HepG2 (cell line): ENCODE data around the gene KDM6B. TPM values are rescaled to one million over a fixed set of nuclear protein-coding genes. Genes with fewer than 3 reads are reported as not detected.

Source experiments
- ARNTL ChIP-seq: sonication (generic); formaldehyde crosslinking; IDR thresholded peaks from 2 replicates; pipeline ENCODE4 v1.4.0; 2020; ENCODE audit warnings: mild to moderate bottlenecking, missing genetic modification reagents
- ASH2L ChIP-seq: fragments of 300-600, 200-600 bp; sonication (generic); IDR thresholded peaks from 2 replicates; pipeline ENCODE4 v1.7.0; 2017; ENCODE audit warnings: low read depth, mild to moderate bottlenecking, moderate library complexity, mixed read lengths, low read length; ENCODE audit not compliant: insufficient read length
- EED ChIP-seq: sonication (generic); formaldehyde crosslinking; IDR thresholded peaks from 2 replicates; pipeline ENCODE4 v1.5.0; 2020; ENCODE audit warnings: mild to moderate bottlenecking, missing genetic modification reagents
- MYC ChIP-seq: sonication (generic); formaldehyde crosslinking; IDR thresholded peaks from 2 replicates; pipeline ENCODE4 v1.9.0; 2021; ENCODE audit warnings: missing genetic modification reagents, borderline replicate concordance
- POLR2AphosphoS2 ChIP-seq: IDR thresholded peaks from 2 replicates; pipeline ENCODE4 v1.6.1; 2011; ENCODE audit warnings: low read depth, low read length, improper control_type of control experiment
- SAP130 ChIP-seq: IDR thresholded peaks from 2 replicates; pipeline ENCODE4 v1.6.1; 2016; ENCODE audit warnings: low read depth
- SPEN ChIP-seq: sonication (generic); formaldehyde crosslinking; IDR thresholded peaks from 2 replicates; pipeline ENCODE4 v1.5.1; 2020; ENCODE audit warnings: low read depth, mild to moderate bottlenecking, missing genetic modification reagents
- THAP11 ChIP-seq: IDR thresholded peaks from 2 replicates; pipeline ENCODE4 v1.6.1; 2016; ENCODE audit warnings: missing biosample characterization, missing genetic modification reagents
- TOPORS ChIP-seq: sonication (generic); formaldehyde crosslinking; IDR thresholded peaks from 2 replicates; pipeline ENCODE4 v1.8.0; 2023; ENCODE audit warnings: mild to moderate bottlenecking, missing genetic modification reagents
- ZBTB38 ChIP-seq: sonication (generic); formaldehyde crosslinking; IDR thresholded peaks from 2 replicates; pipeline ENCODE4 v1.5.1; 2020; ENCODE audit warnings: mild to moderate bottlenecking, missing genetic modification reagents
- ZFX ChIP-seq: sonication (generic); formaldehyde crosslinking; IDR thresholded peaks from 2 replicates; pipeline ENCODE4 v1.4.0; 2020; ENCODE audit warnings: mild to moderate bottlenecking, low read depth, missing genetic modification reagents, moderate library complexity
- ZMYM2 ChIP-seq: sonication (generic); formaldehyde crosslinking; IDR thresholded peaks from 2 replicates; pipeline ENCODE4 v1.8.0; 2022; ENCODE audit warnings: mild to moderate bottlenecking, missing genetic modification reagents
- ZNF350 ChIP-seq: sonication (generic); formaldehyde crosslinking; IDR thresholded peaks from 2 replicates; pipeline ENCODE4 v1.4.0; 2020; ENCODE audit warnings: mild to moderate bottlenecking, low read depth, missing genetic modification reagents, borderline replicate concordance
- ZNF589 ChIP-seq: sonication (generic); formaldehyde crosslinking; conservative IDR thresholded peaks from 2 replicates; pipeline ENCODE4 v1.8.0; 2022; ENCODE audit warnings: mild to moderate bottlenecking, moderate library complexity, missing genetic modification reagents
- ZNF619 ChIP-seq: sonication (generic); formaldehyde crosslinking; IDR thresholded peaks from 2 replicates; pipeline ENCODE4 v1.4.0; 2020; ENCODE audit warnings: mild to moderate bottlenecking, missing genetic modification reagents
- polyA plus RNA-seq, 8 experiments: library from polyadenylated mRNA; depleted of rRNA in 3 of 8; stranded (reverse) in 7 of 8; unstranded in 1 of 8; fragments of >200 nt; fragmentation: Illumina TruSeq in 4 of 8; extraction: Trizol in 4 of 8; gene quantifications; 2 replicates each; pipeline versions ENCODE4 v1.2.1 to v1.2.3, GENCODE V29; 2011 to 2016; ENCODE audit warnings: low read depth in 4 of 8, missing spikeins in 1 of 8, mixed read lengths in 1 of 8; ENCODE audit not compliant: insufficient read depth in 1 of 8
- total RNA-seq, 5 experiments: library from RNA; depleted of rRNA; stranded (reverse); fragments of >200 nt; fragmentation: Illumina TruSeq; extraction: Trizol; gene quantifications; 2 replicates each; pipeline ENCODE4 v1.2.3, GENCODE V29; 2016; ENCODE audit warnings: low read depth in 1 of 5
- TF ChIP-seq, protein P1 (sequence below): sonication (generic); formaldehyde crosslinking; IDR thresholded peaks from 2 replicates; pipeline ENCODE4 v1.4.0; 2020; ENCODE audit warnings: mild to moderate bottlenecking, missing genetic modification reagents, borderline replicate concordance
- TF ChIP-seq, protein P2 (sequence below): sonication (generic); formaldehyde crosslinking; IDR thresholded peaks from 2 replicates; pipeline ENCODE4 v1.4.0; 2020; ENCODE audit warnings: missing genetic modification reagents, borderline replicate concordance
- TF ChIP-seq, protein P3 (sequence below), 2 experiments: fragments of 450-650 bp in 1 of 2; sonication (generic) in 1 of 2; formaldehyde crosslinking; IDR thresholded peaks; 2 replicates each; pipeline versions ENCODE4 v1.5.0 to v1.8.0; 2020 to 2022; ENCODE audit warnings: mild to moderate bottlenecking in 1 of 2, missing genetic modification reagents in 1 of 2
- TF ChIP-seq, protein P4 (sequence below): sonication (generic); formaldehyde crosslinking; IDR thresholded peaks from 2 replicates; pipeline ENCODE4 v1.5.1; 2020; ENCODE audit warnings: mild to moderate bottlenecking, moderate library complexity, missing genetic modification reagents
- TF ChIP-seq, protein P5 (sequence below): sonication (generic); formaldehyde crosslinking; IDR thresholded peaks from 2 replicates; pipeline ENCODE4 v1.8.0; 2022; ENCODE audit warnings: missing genetic modification reagents, mild to moderate bottlenecking, borderline replicate concordance
- TF ChIP-seq, protein P6 (sequence below): IDR thresholded peaks from 2 replicates; pipeline ENCODE4 v1.6.1; 2012; ENCODE audit warnings: inconsistent platforms

KDM6B gene
- total and polyA plus RNA-seq, 2 of the 13 experiments (the other 11 are each of a cell fraction or from before 2014, with no cell fraction given): 1.3 to 2.1 TPM

DNA sequence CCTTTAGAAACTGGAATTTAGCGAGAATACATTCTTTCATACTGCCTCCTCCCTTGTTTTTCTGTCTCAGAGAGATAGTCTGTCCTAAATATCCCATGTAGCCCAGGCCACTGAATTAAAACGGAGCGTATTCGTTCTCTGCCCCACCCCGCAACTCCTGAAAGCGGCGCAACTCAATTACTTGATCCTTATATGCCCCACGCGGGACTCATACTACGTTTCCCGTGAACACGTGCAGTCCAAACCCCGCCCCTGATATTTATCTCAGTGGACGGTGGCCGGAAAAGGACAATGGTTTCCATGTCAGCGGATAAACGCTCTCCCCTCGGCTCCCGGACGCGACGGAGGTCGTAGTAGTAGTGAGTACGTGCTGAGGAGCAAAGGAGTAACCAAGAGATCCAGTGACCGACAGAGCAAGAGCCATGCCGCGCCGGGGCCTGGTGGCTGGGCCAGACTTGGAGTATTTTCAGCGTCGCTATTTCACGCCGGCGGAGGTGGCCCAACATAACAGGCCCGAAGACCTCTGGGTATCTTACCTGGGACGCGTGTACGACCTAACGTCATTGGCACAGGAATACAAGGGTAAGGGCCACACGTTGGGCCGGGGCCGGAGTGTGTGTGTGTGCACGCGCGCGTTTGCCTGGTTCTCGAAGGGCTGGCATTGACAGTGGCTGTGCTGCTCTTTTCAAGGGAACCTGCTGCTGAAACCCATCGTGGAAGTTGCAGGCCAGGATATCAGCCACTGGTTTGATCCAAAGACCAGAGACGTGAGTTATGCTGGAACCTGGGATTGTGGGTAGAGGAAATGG lies 23.9 kb downstream of the KDM6B start, which contains the start of gene CYB5D1 (continued):
- TF ChIP-seq, protein P1, sequence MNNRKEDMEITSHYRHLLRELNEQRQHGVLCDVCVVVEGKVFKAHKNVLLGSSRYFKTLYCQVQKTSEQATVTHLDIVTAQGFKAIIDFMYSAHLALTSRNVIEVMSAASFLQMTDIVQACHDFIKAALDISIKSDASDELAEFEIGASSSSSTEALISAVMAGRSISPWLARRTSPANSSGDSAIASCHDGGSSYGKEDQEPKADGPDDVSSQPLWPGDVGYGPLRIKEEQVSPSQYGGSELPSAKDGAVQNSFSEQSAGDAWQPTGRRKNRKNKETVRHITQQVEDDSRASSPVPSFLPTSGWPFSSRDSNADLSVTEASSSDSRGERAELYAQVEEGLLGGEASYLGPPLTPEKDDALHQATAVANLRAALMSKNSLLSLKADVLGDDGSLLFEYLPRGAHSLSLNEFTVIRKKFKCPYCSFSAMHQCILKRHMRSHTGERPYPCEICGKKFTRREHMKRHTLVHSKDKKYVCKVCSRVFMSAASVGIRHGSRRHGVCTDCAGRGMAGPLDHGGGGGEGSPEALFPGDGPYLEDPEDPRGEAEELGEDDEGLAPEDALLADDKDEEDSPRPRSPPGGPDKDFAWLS: no peak
- TF ChIP-seq, protein P2, sequence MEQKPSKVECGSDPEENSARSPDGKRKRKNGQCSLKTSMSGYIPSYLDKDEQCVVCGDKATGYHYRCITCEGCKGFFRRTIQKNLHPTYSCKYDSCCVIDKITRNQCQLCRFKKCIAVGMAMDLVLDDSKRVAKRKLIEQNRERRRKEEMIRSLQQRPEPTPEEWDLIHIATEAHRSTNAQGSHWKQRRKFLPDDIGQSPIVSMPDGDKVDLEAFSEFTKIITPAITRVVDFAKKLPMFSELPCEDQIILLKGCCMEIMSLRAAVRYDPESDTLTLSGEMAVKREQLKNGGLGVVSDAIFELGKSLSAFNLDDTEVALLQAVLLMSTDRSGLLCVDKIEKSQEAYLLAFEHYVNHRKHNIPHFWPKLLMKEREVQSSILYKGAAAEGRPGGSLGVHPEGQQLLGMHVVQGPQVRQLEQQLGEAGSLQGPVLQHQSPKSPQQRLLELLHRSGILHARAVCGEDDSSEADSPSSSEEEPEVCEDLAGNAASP (CRISPR knock-in tag): peak; percentile 42; the same call in 1 of the 2 replicates
- TF ChIP-seq EED (peak; percentile 73; the same call in 1 of the 2 replicates), MYC (peak; percentile 57; the same call in 1 of the 2 replicates), SAP130 (peak; percentile 98), SPEN (CRISPR knock-in tag) (peak; percentile 21; the same call in 1 of the 2 replicates), ZBTB38 (CRISPR knock-in tag) (peak; percentile 70; the same call in 1 of the 2 replicates), THAP11 (peak; percentile 94), TOPORS (CRISPR knock-in tag) (0 out of 2 replicates have a peak, but pooled peaks have one; percentile 29), ZNF589 (CRISPR knock-in tag) (no peak), ZFX (CRISPR knock-in tag) (peak; percentile 79), ARNTL (CRISPR knock-in tag) (0 out of 2 replicates have a peak, but pooled peaks have one; percentile 43), ZMYM2 (CRISPR knock-in tag) (peak; percentile 54; the same call in 1 of the 2 replicates), ZNF619 (CRISPR knock-in tag) (no peak), POLR2AphosphoS2 (0 out of 2 replicates have a peak, but pooled peaks have one; percentile 14), ASH2L (peak; percentile 69), ZNF350 (CRISPR knock-in tag) (peak; percentile 59)
- TF ChIP-seq, protein P3, sequence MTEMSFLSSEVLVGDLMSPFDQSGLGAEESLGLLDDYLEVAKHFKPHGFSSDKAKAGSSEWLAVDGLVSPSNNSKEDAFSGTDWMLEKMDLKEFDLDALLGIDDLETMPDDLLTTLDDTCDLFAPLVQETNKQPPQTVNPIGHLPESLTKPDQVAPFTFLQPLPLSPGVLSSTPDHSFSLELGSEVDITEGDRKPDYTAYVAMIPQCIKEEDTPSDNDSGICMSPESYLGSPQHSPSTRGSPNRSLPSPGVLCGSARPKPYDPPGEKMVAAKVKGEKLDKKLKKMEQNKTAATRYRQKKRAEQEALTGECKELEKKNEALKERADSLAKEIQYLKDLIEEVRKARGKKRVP (CRISPR knock-in tag; IDR thresholded peaks at IDR 0.05): no peak
- TF ChIP-seq, protein P4, sequence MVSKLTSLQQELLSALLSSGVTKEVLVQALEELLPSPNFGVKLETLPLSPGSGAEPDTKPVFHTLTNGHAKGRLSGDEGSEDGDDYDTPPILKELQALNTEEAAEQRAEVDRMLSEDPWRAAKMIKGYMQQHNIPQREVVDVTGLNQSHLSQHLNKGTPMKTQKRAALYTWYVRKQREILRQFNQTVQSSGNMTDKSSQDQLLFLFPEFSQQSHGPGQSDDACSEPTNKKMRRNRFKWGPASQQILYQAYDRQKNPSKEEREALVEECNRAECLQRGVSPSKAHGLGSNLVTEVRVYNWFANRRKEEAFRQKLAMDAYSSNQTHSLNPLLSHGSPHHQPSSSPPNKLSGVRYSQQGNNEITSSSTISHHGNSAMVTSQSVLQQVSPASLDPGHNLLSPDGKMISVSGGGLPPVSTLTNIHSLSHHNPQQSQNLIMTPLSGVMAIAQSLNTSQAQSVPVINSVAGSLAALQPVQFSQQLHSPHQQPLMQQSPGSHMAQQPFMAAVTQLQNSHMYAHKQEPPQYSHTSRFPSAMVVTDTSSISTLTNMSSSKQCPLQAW (CRISPR knock-in tag): peak; percentile 63; the same call in 1 of the 2 replicates
- TF ChIP-seq, protein P5, sequence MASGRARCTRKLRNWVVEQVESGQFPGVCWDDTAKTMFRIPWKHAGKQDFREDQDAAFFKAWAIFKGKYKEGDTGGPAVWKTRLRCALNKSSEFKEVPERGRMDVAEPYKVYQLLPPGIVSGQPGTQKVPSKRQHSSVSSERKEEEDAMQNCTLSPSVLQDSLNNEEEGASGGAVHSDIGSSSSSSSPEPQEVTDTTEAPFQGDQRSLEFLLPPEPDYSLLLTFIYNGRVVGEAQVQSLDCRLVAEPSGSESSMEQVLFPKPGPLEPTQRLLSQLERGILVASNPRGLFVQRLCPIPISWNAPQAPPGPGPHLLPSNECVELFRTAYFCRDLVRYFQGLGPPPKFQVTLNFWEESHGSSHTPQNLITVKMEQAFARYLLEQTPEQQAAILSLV (CRISPR knock-in tag): peak; percentile 52; the same call in 1 of the 2 replicates
- TF ChIP-seq, protein P6, sequence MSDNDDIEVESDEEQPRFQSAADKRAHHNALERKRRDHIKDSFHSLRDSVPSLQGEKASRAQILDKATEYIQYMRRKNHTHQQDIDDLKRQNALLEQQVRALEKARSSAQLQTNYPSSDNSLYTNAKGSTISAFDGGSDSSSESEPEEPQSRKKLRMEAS: peak; percentile 83
